K562 (cell line): ENCODE data around the gene CCNA1. TPM values are rescaled to one million over a fixed set of nuclear protein-coding genes. Genes with fewer than 3 reads are reported as not detected.

Experiments used
- ATAC-seq: fragments of 200-7000 bp; cut with Tn5 transposase; 3 replicates; pipeline ENCODE4 v1.9.1; 2020; ENCODE audit warnings: moderate library complexity
- BruUV-seq: library from RNA; stranded (reverse); fragments of 400-500 nt; replicated peaks from 2 replicates; lab custom pipeline; 2021; lab: Mats Ljungman, UMichigan
- CTCF ChIA-PET: fragments of 300-600 bp; formaldehyde crosslinking; extraction: SDS; loops from one replicate; lab custom pipeline; 2021; ENCODE audit warnings: low intra/inter-chr PET ratio; lab: Yijun Ruan, JAX
- POLR2A ChIA-PET: fragments of 300-600, 350-650 bp; sonication (Branson Sonifier 250); formaldehyde crosslinking; extraction: SDS; loops from one replicate; lab custom pipeline; 2021; ENCODE audit warnings: antibody characterized with exemption, inconsistent platforms; lab: Yijun Ruan, JAX
- DNase-seq, 4 experiments: peaks; one replicate each; pipeline versions ENCODE4 v3.0.0 to v3.0.0-alpha.2; 2011 to 2018; ENCODE audit warnings: low spot score in 3 of 4, mixed read lengths in 3 of 4; ENCODE audit errors: extremely low read depth in 1 of 4
- FAIRE-seq: peaks from 2 replicates; lab custom pipeline; 2011; peaks lifted over from hg19 to GRCh38; lab: Jason Lieb, UNC
- H2AFZ ChIP-seq: 2 replicates; pipeline ENCODE4 v1.6.0; 2011; ENCODE audit warnings: low read depth, low read length, control low read depth, inconsistent platforms
- H3K27ac ChIP-seq: fragments of 200-600 bp; 3 replicates; pipeline ENCODE4 v1.8.0; 2011; ENCODE audit warnings: low read depth, mild to moderate bottlenecking, control low read depth, inconsistent platforms, low read length, moderate library complexity, mixed read lengths; ENCODE audit errors: extremely low read depth
- H3K27me3 ChIP-seq, 2 experiments: fragments of 300-600 bp in 1 of 2; 2 replicates in 1 of 2; 3 replicates in 1 of 2; pipeline versions ENCODE4 v1.6.0 to v1.8.0; 2011; ENCODE audit warnings: inconsistent platforms in 2 of 2, low read length in 2 of 2, mild to moderate bottlenecking in 1 of 2, mixed read lengths in 1 of 2, moderate library complexity in 1 of 2; ENCODE audit not compliant: control insufficient read depth in 2 of 2, insufficient read depth in 2 of 2
- H3K36me3 ChIP-seq: fragments of 300-600 bp; 3 replicates; pipeline ENCODE4 v1.8.0; 2011; ENCODE audit warnings: mild to moderate bottlenecking, low read length, inconsistent platforms; ENCODE audit not compliant: control insufficient read depth, insufficient read depth
- H3K4me1 ChIP-seq, 2 experiments: fragments of 200-600 bp in 1 of 2; replicated peaks in 1 of 2; 2 replicates in 1 of 2; 3 replicates in 1 of 2; pipeline versions ENCODE4 v1.5.1 to v1.8.0; 2011; ENCODE audit warnings: inconsistent platforms in 2 of 2, low read length in 2 of 2, mild to moderate bottlenecking in 1 of 2, mixed read lengths in 1 of 2, moderate library complexity in 1 of 2; ENCODE audit not compliant: control insufficient read depth in 2 of 2, insufficient read depth in 2 of 2
- H3K4me2 ChIP-seq: 2 replicates; pipeline ENCODE4 v1.6.1; 2011; ENCODE audit warnings: low read length, control low read depth, inconsistent platforms, mixed read lengths; ENCODE audit not compliant: insufficient read depth
- H3K4me3 ChIP-seq: fragments of 200-600 bp; sonication (generic), shearing (Covaris generic); 2 replicates; pipeline ENCODE4 v1.5.1; 2016; ENCODE audit warnings: control low read depth, inconsistent platforms
- H3K79me2 ChIP-seq: fragments of 200-600 bp; 3 replicates; pipeline ENCODE4 v1.8.0; 2011; ENCODE audit warnings: low read length, inconsistent platforms; ENCODE audit not compliant: control insufficient read depth, insufficient read depth
- H3K9ac ChIP-seq, 2 experiments: 2 replicates each; pipeline versions ENCODE4 v1.6.0 to v1.6.1; 2011; ENCODE audit warnings: low read depth in 2 of 2, low read length in 2 of 2, control low read depth in 1 of 2, inconsistent platforms in 1 of 2, mild to moderate bottlenecking in 1 of 2, mixed read lengths in 1 of 2; ENCODE audit not compliant: insufficient read depth in 1 of 2
- H3K9me1 ChIP-seq: one replicate; pipeline ENCODE4 v1.6.0; 2011; ENCODE audit warnings: inconsistent platforms, mild to moderate bottlenecking, low read length, moderate library complexity; ENCODE audit not compliant: control insufficient read depth, insufficient read depth
- H3K9me3 ChIP-seq: replicated peaks from 2 replicates; pipeline ENCODE4 v1.5.1; 2011; ENCODE audit warnings: low read depth, low read length, inconsistent platforms; ENCODE audit not compliant: control insufficient read depth, insufficient read depth
- H4K20me1 ChIP-seq: replicated peaks from 2 replicates; pipeline ENCODE4 v1.6.1; 2011; ENCODE audit warnings: low read length, inconsistent platforms, mixed read lengths; ENCODE audit not compliant: control insufficient read depth, insufficient read depth
- BRF1 ChIP-seq: IDR thresholded peaks from 3 replicates; pipeline ENCODE4 v1.6.1; 2011; ENCODE audit warnings: borderline replicate concordance, mild to moderate bottlenecking; ENCODE audit not compliant: insufficient read length; ENCODE audit errors: extremely low read depth
- CREM ChIP-seq: IDR thresholded peaks from 2 replicates; pipeline ENCODE4 v1.6.1; 2014; ENCODE audit warnings: antibody characterized with exemption, low read depth
- ETV1 ChIP-seq: fragments of 450-650 bp; conservative IDR thresholded peaks from 2 replicates; pipeline ENCODE4 v1.6.1; 2016; ENCODE audit warnings: missing genetic modification characterization, control low read depth, low read depth, missing compliant biosample characterization
- FOXJ3 ChIP-seq: sonication (generic); formaldehyde crosslinking; IDR thresholded peaks from 2 replicates; pipeline ENCODE4 v1.4.0; 2020; ENCODE audit warnings: mild to moderate bottlenecking, missing genetic modification reagents
- HEY1 ChIP-seq: fragments of 250-450 bp; sonication (Bioruptor Pico); IDR thresholded peaks from 2 replicates; pipeline ENCODE4 v1.5.0; 2020; ENCODE audit warnings: mild to moderate bottlenecking, moderate library complexity, borderline replicate concordance
- KAT2B ChIP-seq: IDR thresholded peaks from one replicate; pipeline ENCODE4 v1.6.1; 2012; ENCODE audit warnings: low read depth, mild to moderate bottlenecking, control low read depth, inconsistent platforms, low read length, moderate library complexity
- TRIM24 ChIP-seq, 2 experiments: fragments of 450-650 bp; IDR thresholded peaks; 2 replicates each; pipeline ENCODE4 v1.6.1; 2016
- WGBS: fragments of 100-300 bp; shearing (Covaris generic); methylation state at CpG from one replicate; pipeline ENCODE4 v1.1.6; 2016; ENCODE audit warnings: low coverage, mixed read lengths; ENCODE audit not compliant: insufficient coverage; ENCODE audit errors: missing lambda C conversion rate; 5-methylcytosine and 5-hydroxymethylcytosine counted together
- in situ Hi-C: fragments of 300-500 bp; cut with MboI; formaldehyde crosslinking; loops from 4 replicates; pipeline ENCODE4 v1.15.0; 2018; ENCODE audit warnings: inconsistent platforms, mixed read lengths
- intact Hi-C: fragments of 100-400 bp; cut with micrococcal nuclease; formaldehyde crosslinking; loops from 2 replicates; pipeline ENCODE4 v1.14.2; 2022
- polyA plus RNA-seq, 8 experiments: library from polyadenylated mRNA; depleted of rRNA in 4 of 8; stranded (reverse) in 5 of 8; unstranded in 3 of 8; fragments of >200 nt; fragmentation: Nextera tagmentation in 2 of 8; fragmentation: Illumina TruSeq in 1 of 8; extraction: Ambion mirVana in 2 of 8; extraction: Trizol in 1 of 8; gene quantifications; 2 replicates each; pipeline versions ENCODE4 v1.2.1 to v1.2.3, GENCODE V29; 2011 to 2014; ENCODE audit warnings: inconsistent platforms in 1 of 8, missing spikeins in 1 of 8
- total RNA-seq, 7 experiments: library from RNA; depleted of rRNA in 6 of 7; stranded (reverse); fragments of >200 nt in 6 of 7; fragmentation: Illumina TruSeq in 2 of 7; extraction: Trizol in 2 of 7; gene quantifications; 2 replicates each; pipeline versions ENCODE4 v1.2.1 to v1.2.3, GENCODE V29; 2011 to 2021; ENCODE audit warnings: low replicate concordance in 1 of 7
- TF ChIP-seq, protein P1 (sequence below): sonication (generic); formaldehyde crosslinking; IDR thresholded peaks from 2 replicates; pipeline ENCODE4 v1.8.1; 2023; ENCODE audit warnings: mild to moderate bottlenecking, missing genetic modification reagents
- TF ChIP-seq, protein P2 (sequence below): fragments of 250-450 bp; sonication (Bioruptor Pico); IDR thresholded peaks from 2 replicates; pipeline ENCODE4 v1.5.0; 2021; ENCODE audit warnings: mild to moderate bottlenecking, borderline replicate concordance

The CCNA1 gene
- total and polyA plus RNA-seq, 9 of the 15 experiments (the other 6 are each of a cell fraction or from before 2014, with no cell fraction given) = 0.08 TPM; not detected in 8

DNA sequence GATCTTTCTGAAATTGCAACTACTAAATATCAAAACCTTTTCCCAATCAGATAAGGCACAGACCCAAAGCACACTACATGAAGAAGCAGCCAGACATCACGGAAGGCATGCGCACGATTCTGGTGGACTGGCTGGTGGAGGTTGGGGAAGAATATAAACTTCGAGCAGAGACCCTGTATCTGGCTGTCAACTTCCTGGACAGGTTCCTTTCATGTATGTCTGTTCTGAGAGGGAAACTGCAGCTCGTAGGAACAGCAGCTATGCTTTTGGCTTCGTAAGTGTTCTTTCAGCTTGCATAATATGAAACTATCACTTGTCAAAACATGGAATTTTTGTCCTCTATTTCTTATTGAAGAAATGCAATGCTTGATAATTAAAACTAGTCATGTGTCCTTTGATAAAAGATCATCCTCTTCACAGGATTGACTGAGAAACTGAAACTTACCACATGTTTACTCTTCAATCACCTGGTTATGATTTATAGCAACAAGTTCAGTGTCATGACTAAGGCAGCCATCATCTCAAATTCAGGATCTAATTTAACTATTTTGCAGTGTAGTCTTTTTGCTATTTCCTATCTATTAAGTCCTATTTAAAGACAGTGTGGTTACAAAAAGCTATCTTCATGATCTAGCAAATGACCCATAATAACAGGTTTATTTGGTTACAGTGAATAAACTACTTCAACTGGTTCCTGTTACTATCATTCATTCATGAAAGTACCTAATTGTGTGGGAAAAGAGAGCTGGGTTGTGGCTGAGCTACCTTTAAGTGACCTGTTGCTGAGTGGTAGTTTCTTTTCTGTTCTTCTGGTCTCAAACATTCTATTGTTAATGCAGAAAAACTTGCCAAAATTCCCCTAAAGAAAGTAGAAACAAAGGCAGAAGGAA lies 6.5 kb downstream of the CCNA1 start:
- Histone ChIP-seq H3K9ac (no peak overlapping the region), H3K4me2 (no peak overlapping the region), H4K20me1 (no peaks in the 10 kb centered on the region), H3K9me1 (no peaks in the 10 kb centered on the region), H3K9me3 (no peaks in the 10 kb centered on the region), H3K79me2 (no peaks in the 10 kb centered on the region)
- 0% methylated on average over 6 of the region's 6 CpGs for WGBS
- no TSS peak for BruUV-seq
- intact Hi-C loops = no loop called here
- POLR2A ChIA-PET = no interaction called here
- FAIRE-seq = no peak
- no peak for TF ChIP-seq BRF1
- no peak for TF ChIP-seq TRIM24 (IDR thresholded peaks at IDR 0.05)
- TF ChIP-seq, all 486 proteins: peak for 0
- no peak for ATAC-seq
- H3K27me3 ChIP-seq = no peaks in the 10 kb centered on the region
- no peaks in the 10 kb centered on the region for H3K36me3 ChIP-seq
- in situ Hi-C loops = no loop called here
- H3K4me1 ChIP-seq = no peaks in the 10 kb centered on the region
- no peak for DNase-seq
- H3K4me3 ChIP-seq = no peak overlapping the region
- CTCF ChIA-PET = no interaction called here
- no peak overlapping the region for H2AFZ ChIP-seq
- H3K27ac ChIP-seq = no peak overlapping the region

GRCh38 chr13:36445278-36445677 lies 13.0 kb downstream of the CCNA1 start:
- no peak overlapping the region for H3K27ac ChIP-seq
- no peaks in the 10 kb centered on the region for H3K9me1 ChIP-seq
- in situ Hi-C loops = no loop called here
- POLR2A ChIA-PET = no interaction called here
- H3K79me2 ChIP-seq = no peaks in the 10 kb centered on the region
- no peak overlapping the region for H3K4me2 ChIP-seq
- H3K4me3 ChIP-seq = no peak overlapping the region
- intact Hi-C loops = no loop called here
- DNase-seq (no peak), ATAC-seq (no peak), FAIRE-seq (no peak)
- no peak overlapping the region for H3K9ac ChIP-seq
- H3K4me1 ChIP-seq = no peaks in the 10 kb centered on the region
- 2% methylated on average over 5 of the region's 5 CpGs for WGBS
- TF ChIP-seq FOXJ3 (CRISPR knock-in tag) (no peak), ETV1 (tag) (no peak), HEY1 (CRISPR knock-in tag) (no peak), CREM (no peak), KAT2B (no peak)
- TF ChIP-seq, protein P1, sequence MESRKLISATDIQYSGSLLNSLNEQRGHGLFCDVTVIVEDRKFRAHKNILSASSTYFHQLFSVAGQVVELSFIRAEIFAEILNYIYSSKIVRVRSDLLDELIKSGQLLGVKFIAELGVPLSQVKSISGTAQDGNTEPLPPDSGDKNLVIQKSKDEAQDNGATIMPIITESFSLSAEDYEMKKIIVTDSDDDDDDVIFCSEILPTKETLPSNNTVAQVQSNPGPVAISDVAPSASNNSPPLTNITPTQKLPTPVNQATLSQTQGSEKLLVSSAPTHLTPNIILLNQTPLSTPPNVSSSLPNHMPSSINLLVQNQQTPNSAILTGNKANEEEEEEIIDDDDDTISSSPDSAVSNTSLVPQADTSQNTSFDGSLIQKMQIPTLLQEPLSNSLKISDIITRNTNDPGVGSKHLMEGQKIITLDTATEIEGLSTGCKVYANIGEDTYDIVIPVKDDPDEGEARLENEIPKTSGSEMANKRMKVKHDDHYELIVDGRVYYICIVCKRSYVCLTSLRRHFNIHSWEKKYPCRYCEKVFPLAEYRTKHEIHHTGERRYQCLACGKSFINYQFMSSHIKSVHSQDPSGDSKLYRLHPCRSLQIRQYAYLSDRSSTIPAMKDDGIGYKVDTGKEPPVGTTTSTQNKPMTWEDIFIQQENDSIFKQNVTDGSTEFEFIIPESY = no peak
- TF ChIP-seq, protein P2, sequence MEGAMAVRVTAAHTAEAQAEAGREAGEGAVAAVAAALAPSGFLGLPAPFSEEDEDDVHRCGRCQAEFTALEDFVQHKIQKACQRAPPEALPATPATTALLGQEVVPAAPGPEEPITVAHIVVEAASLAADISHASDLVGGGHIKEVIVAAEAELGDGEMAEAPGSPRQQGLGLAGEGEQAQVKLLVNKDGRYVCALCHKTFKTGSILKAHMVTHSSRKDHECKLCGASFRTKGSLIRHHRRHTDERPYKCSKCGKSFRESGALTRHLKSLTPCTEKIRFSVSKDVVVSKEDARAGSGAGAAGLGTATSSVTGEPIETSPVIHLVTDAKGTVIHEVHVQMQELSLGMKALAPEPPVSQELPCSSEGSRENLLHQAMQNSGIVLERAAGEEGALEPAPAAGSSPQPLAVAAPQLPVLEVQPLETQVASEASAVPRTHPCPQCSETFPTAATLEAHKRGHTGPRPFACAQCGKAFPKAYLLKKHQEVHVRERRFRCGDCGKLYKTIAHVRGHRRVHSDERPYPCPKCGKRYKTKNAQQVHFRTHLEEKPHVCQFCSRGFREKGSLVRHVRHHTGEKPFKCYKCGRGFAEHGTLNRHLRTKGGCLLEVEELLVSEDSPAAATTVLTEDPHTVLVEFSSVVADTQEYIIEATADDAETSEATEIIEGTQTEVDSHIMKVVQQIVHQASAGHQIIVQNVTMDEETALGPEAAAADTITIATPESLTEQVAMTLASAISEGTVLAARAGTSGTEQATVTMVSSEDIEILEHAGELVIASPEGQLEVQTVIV = no peak
- CTCF ChIA-PET = no interaction called here
- no peaks in the 10 kb centered on the region for H3K27me3 ChIP-seq
- no peaks in the 10 kb centered on the region for H3K36me3 ChIP-seq
- no peaks in the 10 kb centered on the region for H4K20me1 ChIP-seq
- H2AFZ ChIP-seq = no peak overlapping the region
- BruUV-seq = no TSS peak
- H3K9me3 ChIP-seq = no peaks in the 10 kb centered on the region
